ENCODE measurements around the gene KPNA4.
"Not testable (repeated sequence)": the region's sequence is repeated elsewhere in the genome, so short reads cannot be mapped to it uniquely, and the experiment has no call there.

The KPNA4 gene

DNA sequence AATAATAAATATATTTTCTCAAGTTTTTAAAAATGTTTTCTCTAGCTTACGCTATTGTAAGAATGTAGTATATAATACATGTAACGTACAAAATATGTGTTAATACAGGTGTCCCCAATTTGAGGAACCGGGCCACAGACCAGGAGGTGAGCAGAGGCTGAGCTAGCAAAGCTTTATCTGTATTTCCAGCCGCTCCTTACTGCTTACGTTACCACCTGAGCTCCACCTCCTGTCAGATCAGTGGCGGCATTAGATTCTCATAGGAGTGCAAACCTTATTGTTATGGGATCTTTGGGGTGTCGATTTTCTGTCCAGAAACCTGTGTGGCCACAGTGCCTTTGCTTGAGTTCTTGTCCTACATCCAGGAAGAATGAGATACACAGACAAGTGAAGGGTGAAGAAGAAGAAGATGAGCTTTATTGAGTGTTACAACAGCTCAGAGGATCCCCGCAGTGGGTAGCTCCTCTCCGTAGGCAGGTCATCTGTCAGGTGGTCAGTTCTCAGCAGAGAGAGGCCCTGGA, 105.9 kb downstream of the KPNA4 start:
- TF ChIP-seq, protein P1, sequence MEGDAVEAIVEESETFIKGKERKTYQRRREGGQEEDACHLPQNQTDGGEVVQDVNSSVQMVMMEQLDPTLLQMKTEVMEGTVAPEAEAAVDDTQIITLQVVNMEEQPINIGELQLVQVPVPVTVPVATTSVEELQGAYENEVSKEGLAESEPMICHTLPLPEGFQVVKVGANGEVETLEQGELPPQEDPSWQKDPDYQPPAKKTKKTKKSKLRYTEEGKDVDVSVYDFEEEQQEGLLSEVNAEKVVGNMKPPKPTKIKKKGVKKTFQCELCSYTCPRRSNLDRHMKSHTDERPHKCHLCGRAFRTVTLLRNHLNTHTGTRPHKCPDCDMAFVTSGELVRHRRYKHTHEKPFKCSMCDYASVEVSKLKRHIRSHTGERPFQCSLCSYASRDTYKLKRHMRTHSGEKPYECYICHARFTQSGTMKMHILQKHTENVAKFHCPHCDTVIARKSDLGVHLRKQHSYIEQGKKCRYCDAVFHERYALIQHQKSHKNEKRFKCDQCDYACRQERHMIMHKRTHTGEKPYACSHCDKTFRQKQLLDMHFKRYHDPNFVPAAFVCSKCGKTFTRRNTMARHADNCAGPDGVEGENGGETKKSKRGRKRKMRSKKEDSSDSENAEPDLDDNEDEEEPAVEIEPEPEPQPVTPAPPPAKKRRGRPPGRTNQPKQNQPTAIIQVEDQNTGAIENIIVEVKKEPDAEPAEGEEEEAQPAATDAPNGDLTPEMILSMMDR (conservative IDR thresholded peaks at IDR 0.05; ENCODE audit: control insufficient read depth, insufficient read depth, low read depth, low read length) = no peak
- no peak overlapping the region for H3K4me3 ChIP-seq (ENCODE audit: control insufficient read depth, low read depth, low read length)
- no peak for DNase-seq (ENCODE audit: low read depth)

DNA sequence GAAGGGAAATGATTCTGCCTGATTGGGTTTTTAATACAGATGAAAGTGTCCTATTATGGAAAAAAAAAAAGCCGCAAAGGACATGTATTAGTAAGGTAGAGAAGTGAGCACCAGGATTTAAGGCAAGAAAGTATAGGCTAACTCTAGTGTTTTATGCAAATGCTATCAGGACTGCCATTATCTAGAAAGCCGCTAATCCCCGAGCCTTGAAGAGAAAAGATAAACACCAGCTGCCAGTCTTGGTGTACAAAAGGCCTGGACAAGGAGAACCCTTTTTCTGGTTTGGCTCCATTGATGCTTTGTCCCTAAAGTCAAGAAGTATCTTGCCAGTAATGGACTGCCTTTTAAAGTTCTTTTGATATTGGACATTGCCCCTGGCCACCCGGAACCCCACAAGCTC, 107.2 kb downstream of the KPNA4 start:
- DNase-seq (ENCODE audit: low read depth) = no peak
- TF ChIP-seq, protein P1 (conservative IDR thresholded peaks at IDR 0.05; ENCODE audit: control insufficient read depth, insufficient read depth, low read depth, low read length) = no peak
- no peak overlapping the region for H3K4me3 ChIP-seq (ENCODE audit: control insufficient read depth, low read depth, low read length)

DNA sequence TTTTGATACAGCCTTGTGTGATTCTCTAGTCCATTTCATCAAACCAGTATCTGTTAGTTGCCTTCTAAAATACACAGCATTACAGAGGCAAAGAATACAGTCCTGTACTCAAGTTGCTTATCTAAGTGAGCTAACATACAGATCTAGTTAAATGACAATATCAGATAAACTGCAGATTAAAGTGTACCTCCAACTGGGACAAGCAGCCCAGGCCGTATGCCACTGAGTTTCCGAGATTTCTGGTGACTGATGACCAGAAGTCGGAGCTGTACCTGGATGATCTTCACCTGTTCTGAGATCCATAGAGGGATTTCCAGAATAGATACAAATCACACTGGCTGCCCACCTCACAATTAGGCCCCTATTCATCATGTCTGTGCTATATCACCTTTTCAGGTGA, 109.5 kb downstream of the KPNA4 start:
- no peak for DNase-seq (ENCODE audit: low read depth)
- no peak overlapping the region for H3K4me3 ChIP-seq (ENCODE audit: control insufficient read depth, low read depth, low read length)
- TF ChIP-seq, protein P1 (conservative IDR thresholded peaks at IDR 0.05; ENCODE audit: control insufficient read depth, insufficient read depth, low read depth, low read length) = no peak

DNA sequence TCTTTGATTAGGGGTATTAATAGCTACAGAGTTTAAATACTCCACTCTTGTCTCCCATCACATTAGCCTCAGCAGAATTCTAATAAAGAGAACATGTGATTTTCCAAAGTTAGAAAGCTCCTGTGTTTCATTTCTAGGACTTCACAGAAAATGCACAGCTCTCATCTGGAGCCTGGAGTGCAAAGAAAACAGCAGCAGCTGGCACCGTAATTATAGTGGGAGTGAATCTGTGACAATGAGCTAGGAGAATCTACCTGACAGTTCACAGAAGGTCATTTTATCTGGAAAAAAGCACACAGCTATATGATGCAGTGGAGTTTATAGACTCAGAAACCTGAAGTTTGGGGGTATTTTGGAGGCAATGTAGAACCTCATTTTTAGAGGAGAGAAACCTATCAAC, 110.4 kb downstream of the KPNA4 start:
- no peak for DNase-seq (ENCODE audit: low read depth)
- TF ChIP-seq, protein P1 (conservative IDR thresholded peaks at IDR 0.05; ENCODE audit: control insufficient read depth, insufficient read depth, low read depth, low read length) = no peak
- H3K4me3 ChIP-seq (ENCODE audit: control insufficient read depth, low read depth, low read length) = no peak overlapping the region

DNA sequence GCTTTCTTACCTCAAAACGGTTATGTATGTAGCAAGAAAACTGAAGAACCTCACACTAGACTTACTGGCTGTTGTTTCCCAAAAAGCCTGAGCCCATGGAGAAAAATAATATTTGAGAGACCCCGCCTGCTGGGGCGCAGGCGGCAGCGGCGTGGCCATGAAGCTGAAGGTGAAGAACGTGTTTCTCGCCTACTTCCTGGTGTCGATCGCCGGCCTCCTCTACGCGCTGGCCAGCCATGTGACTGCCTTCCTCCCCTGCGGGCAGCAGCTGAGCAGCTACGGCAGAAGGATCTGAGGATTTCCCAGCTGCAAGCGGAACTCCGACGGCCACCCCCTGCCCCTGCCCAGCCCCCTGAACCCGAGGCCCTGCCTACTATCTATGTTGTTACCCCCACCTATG, 113.1 kb downstream of the KPNA4 start:
- not testable (repeated sequence) for H3K4me3 ChIP-seq (ENCODE audit: control insufficient read depth, low read depth, low read length); DNase-seq (ENCODE audit: low read depth)

DNA sequence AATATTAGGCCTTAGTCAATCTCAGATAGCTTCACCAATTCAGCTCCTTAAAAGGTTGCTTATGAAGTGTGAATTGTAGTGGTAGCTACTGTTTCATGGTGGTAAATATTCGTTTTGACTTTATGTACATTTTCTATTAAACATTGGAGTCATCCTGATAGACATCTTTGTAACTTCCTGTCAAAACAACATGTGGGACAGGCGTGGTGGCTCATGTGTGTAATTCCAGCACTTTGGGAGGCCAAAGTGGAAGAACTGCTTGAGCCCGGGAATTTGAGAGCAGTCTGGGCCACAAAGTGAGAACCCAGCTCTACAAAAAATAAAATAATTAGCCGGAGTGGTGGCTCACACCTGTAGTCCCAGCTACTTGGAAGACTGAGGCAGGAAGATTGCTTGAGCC, 113.8 kb downstream of the KPNA4 start:
- TF ChIP-seq, protein P1 (conservative IDR thresholded peaks at IDR 0.05; ENCODE audit: control insufficient read depth, insufficient read depth, low read depth, low read length) = no peak
- no peak overlapping the region for H3K4me3 ChIP-seq (ENCODE audit: control insufficient read depth, low read depth, low read length)
- no peak for DNase-seq (ENCODE audit: low read depth)

DNA sequence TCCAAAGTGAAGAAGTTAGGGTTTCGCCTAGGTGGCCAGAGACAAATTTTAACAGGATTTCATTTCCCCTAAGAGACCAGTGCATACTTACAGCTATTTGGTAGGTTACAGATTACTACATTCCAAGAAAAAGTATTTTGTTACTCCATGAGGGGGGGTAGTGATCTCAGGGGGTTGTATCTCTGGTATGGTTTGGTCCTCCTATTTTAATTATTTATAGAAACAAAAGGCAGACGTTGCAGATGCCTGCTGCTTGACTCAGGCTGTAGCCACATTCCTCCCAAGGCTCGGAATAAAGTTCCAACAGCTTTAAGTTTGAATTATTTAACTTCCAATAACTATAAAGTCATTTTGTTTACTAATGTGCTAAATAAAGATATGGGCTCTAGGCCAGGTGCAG, 114.5 kb downstream of the KPNA4 start:
- TF ChIP-seq, protein P1 (conservative IDR thresholded peaks at IDR 0.05; ENCODE audit: control insufficient read depth, insufficient read depth, low read depth, low read length) = peak; percentile 27
- peak; percentile 82 for DNase-seq (ENCODE audit: low read depth)
- H3K4me3 ChIP-seq (ENCODE audit: control insufficient read depth, low read depth, low read length) = no peak overlapping the region
